SH-SY5Y (cell line): ENCODE measurements around the gene CDKN1C.

Experiments used
- GATA2 ChIP-seq: IDR thresholded peaks from 2 replicates; pipeline ENCODE4 v1.6.1; 2011; ENCODE audit warnings: mild to moderate bottlenecking, low read depth, low read length
- GATA3 ChIP-seq: IDR thresholded peaks from 2 replicates; pipeline ENCODE4 v1.6.1; 2011; ENCODE audit warnings: low read depth, mild to moderate bottlenecking, low read length, moderate library complexity

DNA sequence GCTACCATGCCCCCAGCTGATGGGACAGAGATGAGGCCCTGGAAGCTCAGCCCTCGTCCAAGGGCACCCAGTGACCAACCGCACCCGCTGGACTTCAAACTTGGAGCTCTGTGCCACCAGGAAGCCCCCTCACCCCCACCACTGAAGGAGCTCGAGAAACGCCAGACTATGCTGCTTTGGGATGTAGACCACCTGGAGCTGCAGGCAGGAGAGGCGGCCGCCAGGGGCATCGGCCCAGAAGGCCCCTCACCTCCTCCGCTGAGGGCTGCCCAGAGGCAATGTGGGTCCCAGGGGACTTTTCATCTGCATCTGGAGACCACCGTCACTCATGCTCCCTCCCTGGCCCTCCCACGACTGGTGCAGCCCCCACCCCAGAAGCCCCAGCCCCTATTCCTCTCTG is 28.3 kb downstream of the CDKN1C start:
- TF ChIP-seq GATA2 (no peak), GATA3 (no peak)
